GM19099 (cell line): ENCODE results near the gene ZNF423.

Source experiments
- POLR2A ChIP-seq: IDR thresholded peaks from 3 replicates; pipeline ENCODE4 v1.6.1; 2011; ENCODE audit warnings: low read depth; ENCODE audit not compliant: insufficient read length; ENCODE audit errors: extremely low read depth

Gene ZNF423

DNA sequence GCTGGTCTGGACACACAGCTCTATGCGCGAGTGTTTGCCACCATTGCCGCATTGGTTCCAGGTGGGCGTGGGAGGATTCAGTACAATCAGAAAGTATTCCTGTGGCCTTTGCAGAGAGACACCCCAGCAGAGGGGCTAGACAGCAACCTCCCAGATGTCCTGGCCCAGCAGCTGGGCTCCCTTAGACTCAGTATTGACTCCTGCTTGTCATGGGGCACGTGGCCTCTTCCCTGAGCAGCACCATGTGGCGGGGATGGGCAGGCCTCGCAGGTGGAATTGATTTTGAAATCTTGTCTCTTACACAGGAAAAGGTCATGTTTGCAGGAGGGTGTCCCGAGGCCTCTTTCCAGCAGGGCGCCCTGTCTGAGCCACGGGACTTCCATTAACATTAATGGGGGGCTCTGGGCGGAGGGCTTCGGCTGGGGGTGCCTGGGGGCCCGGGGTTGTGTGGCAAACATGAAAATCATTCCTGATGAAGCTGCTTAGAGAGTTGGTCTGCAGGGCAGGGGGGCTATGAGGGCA lies 385.9 kb downstream of the ZNF423 start:
- no peak for TF ChIP-seq POLR2A

DNA sequence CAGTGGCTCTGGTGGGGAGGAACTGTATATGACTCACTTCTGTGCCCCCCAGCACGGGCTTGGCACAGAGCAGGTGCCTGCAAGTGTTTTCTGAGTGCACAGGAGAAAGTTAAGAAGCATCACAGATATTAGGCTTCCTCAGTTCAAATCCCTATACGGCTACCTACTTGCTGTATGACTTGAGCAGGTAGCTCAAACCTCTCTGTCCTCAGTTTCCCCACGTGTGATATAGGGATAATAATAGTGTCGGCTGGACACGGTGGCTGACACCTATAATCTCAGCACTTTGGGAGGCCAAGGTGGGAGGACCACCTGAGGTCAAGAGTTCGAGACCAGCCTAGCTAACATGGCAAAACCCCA lies 386.6 kb downstream of the ZNF423 start:
- no peak for TF ChIP-seq POLR2A

DNA sequence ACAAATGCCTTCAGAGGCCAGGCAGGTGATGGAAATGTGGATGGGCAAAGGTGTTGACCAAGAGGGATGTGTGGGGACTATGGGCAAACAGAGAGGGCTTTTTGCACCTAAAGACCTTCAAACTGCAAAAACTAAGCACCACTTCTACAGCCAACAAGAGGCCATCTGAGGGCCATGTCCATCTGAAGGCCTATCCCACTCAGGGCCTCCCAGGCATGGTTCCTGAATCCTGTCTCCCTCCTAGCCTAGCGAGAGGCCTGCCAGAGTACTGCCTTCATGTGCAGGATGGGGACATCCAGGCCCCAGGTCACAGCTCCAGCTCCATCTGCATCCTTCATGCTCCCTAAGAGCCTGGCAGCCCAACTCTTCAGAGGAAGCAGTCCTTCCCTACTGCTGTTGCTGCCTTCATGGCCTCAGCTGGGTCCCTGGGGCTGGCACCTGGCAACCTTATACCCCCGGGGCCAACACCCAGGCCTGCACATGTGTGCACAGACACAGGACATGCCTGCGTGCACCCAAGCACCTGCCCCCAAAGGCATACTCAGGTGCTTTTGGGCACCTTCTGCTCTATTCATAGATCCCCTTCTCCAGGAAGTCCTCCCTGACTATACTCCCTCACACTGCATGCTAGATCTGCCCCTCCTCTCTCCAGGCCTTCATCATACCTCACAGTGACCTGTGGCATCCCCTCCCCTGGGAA lies 387.2 kb downstream of the ZNF423 start:
- TF ChIP-seq POLR2A, result no peak

DNA sequence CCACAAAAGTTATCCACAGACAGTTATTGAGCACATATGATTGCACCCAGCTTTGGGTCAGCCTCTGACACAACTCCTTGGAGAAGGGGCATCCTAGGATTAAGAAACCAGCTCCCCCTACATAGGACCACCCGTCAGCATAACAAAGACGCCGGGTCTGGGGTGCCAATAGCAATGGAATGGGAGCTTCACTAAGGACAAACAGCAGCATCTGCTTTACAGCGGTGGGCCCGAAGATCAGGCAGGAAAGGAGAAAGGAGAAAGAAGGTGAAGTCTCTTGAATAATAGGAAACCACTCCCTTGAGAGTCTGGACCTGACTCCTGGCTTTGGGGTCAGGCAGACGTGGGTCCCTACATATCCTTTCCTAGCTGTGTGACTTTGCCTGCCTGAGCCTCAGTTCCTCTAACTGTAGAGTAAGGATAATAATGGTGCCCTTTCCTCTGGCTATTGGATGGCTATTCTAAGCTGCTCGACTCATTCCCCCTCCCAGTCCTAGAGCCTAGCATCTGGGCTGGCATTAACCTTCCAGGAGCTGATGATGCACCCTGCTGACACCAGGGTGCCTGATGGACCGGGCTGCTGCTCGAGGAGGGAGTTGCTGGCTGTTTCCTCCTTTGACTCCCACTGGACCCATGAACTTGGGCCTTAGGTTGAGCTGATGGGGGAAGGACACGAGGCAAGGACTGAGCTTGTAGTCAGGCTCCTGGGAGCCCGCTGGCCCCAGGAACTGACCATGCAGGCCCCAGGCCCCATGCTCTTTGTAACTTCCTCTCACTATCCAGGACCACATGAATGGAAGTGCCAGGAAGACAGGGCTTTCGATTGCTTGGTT lies 388.2 kb downstream of the ZNF423 start:
- no peak for TF ChIP-seq POLR2A

DNA sequence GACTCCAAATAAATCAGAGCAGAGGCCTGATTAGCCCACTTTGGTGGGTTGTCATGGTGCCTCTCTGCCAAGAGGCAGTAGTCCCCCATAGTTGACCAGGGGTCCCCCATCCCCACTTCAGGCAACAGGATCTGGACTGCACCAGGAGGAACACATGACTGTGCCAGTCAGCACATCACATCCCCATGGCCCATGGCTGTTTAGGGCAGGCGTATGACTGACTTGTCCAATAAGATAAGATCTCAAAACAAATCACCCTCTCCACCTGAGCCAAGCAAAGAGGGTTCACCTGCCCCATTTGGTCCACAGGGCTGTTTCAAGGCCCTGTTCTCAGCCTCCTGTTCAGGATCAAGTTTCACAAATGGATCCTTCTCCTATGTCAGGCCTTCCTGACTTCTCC lies 389.0 kb downstream of the ZNF423 start:
- TF ChIP-seq POLR2A, result no peak

DNA sequence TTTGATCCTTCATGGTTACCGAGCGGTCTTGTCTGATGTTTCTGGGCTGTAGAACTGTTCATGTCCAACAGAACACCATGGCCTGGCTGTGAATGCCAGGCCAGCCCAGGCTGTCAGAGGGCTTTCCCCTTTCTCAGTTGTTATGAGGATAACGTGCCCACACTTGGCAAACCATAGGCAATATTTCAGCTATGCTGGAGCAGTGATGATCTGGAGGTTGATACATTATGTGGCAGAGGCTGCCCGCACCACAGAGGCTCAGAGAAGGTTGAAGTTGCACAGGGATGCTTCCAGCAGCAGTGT lies 389.4 kb downstream of the ZNF423 start:
- no peak for TF ChIP-seq POLR2A

DNA sequence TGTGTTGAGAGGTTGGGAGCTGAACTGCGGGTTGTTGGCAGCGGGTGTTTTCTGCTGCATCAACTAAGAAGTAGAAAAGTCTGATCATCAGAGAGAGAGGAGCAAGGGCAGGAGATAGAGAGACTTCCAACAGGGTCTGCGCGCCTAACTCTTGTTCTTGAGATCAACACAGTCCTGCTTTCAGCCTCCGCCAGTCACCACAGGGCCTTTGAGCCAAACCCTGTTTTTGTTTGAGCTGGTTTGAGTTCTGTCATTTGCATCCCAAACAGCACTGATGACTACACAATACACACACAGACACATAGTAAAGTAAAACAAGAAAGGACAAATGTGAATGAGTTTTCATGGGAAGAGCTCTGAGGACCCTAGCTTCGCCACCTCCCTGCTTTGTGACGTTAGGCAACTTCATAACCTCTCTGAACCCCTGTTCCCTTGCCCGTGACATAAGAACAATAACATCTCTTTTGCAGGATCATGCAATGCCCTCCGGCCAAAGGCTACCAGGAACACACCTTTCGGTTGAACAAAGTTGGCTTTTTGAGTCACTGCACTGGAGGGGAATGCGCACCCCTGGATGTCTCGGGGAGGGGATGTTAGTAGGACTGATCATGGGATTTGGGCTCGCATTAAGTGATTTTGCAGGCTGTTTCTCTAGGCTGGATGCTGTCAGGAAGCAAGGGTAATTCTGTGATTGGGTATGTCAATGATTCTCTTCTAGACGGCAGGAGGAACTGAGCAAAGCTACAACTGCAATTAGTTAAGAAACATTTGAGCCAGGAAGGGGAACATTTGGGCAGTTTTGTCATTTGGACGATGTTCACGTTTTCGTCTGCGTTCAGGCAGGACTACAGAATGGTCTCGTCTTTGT lies 390.0 kb downstream of the ZNF423 start:
- TF ChIP-seq POLR2A, result no peak

DNA sequence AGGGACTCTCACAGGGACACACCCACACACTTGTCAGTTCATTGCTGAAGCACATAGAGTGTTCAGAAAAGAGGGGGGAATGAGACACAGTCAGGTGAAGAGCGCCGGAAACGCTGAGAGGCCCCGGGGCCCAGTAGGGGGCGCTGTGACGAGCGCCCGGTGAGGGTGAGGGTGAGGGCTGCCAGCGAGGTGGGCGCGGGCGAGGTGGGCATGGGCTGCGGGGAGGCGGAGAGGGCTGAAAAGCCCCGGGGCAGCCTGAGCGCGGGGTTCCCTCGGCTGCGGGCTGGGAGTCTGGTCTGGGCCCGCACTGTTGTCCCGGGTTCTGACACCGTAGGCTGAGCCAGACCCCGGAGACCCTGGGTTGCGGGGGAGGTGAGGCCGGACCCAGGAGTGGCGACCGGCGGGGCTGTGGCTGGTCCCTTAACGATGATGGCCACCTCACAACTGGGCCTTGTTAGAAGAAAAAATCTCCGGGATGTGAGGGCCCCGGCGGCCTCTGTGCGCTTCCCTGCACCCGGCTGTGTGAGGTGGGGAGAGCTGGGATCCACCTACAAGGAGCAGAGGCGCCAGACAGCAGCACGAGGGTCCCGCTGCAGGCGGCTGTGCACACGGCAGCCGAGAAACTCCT lies 390.9 kb downstream of the ZNF423 start:
- TF ChIP-seq POLR2A, result no peak

DNA sequence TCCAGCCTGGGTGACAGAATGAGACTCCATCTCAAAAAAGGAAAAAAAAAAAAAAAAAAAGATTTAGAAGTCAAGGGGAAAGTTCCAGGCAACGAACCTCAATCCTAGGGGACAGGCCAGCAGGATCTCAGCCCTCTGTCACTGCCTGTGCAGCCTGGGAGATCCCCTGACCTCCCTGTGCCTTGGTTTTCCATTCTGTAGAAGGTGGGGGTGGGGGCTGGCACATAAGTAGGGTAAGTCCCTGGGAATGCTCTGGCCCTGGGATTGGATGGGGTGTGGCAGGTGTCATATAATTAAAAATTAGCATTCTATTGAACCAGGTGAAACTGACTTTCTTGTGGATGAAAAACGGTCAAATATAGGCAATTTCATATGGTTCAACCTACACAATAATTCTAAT lies 391.8 kb downstream of the ZNF423 start:
- no peak for TF ChIP-seq POLR2A

DNA sequence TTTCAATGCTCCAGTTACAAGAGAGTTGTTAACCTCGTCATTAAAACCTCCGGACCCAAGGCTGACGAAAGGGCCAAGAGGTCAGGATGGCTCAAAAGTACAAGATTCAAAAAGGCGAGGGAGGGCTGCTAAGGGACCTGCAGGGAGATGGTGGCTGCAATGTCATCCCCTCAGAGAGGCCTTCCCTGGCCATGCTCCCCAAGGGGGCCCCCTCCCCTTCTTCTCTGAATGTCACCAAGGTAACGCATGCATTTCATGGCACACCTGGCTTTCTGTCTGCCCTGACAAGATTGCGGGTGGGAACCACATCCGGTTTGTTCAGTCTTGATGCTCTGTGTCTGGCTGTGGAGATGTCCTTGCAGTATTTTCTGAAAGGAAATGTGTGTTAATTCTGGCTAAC lies 392.4 kb downstream of the ZNF423 start:
- TF ChIP-seq POLR2A, result no peak

DNA sequence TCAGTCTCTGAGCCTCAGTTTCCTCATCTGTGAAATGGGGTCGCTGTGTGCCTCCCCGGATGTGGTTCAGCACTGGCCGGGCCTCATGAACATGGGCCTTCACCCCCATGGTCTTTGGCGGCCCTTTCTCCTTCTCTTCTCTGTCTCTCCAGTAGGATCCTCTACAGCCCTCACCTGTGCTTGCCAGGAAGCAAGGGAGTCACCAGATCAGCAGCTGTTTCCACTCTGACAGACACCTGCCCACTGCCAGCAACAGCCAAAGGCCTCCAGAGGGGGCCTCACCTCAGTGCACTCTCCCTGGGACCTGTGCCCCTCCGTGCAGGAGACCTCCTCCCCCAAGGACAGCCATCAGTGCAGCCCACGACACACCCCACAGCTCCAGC lies 392.9 kb downstream of the ZNF423 start:
- TF ChIP-seq POLR2A, result no peak

DNA sequence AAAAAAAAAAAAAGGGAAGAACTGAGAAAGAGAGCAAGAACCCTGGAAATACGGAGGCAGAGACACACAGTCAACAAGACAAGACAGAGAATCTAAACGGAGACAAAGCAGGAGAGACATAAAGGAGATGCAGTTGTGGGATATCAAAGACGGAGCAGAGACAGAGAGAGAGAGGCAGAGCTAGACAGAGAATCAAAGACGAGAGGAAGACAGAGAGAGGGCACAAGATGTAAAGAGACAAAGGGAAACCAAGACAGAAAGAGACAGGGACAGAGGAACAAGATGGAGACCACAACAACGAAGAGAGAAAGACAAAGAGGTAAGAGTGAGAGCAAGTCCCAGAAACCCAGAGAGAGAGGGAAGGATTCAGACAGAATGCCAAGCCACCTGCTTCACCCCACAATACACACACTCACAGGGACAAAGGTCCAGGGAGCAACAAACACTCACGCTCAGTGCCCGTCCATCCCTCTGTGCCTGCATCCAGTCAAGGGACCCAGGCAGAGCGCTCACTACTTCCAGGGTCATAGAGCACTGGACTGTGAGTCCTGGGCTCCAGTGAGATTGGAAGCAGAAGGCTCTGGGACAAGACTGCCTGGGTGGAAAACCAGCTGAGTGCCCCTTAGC lies 393.4 kb downstream of the ZNF423 start:
- no peak for TF ChIP-seq POLR2A

DNA sequence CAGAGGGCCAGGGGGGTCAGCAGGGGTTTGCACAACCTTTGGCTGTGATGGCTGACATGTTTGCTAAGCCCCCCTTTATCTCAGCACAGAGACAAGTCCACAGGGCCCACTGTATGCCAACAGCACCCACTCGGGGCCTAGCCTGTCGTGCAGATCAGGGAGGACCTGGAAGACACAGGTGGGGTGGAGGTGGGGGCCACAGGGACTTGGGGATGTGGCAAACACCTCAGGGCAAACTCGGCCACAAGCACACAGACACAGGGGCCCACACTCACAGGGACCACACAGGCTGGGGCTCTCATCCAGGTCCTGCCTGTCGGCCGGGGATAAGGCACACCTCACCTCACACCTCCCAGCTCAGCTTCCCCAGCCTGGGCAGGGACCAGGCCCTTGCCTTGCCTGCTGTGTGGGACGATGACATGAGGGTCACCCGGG lies 394.4 kb downstream of the ZNF423 start:
- no peak for TF ChIP-seq POLR2A

DNA sequence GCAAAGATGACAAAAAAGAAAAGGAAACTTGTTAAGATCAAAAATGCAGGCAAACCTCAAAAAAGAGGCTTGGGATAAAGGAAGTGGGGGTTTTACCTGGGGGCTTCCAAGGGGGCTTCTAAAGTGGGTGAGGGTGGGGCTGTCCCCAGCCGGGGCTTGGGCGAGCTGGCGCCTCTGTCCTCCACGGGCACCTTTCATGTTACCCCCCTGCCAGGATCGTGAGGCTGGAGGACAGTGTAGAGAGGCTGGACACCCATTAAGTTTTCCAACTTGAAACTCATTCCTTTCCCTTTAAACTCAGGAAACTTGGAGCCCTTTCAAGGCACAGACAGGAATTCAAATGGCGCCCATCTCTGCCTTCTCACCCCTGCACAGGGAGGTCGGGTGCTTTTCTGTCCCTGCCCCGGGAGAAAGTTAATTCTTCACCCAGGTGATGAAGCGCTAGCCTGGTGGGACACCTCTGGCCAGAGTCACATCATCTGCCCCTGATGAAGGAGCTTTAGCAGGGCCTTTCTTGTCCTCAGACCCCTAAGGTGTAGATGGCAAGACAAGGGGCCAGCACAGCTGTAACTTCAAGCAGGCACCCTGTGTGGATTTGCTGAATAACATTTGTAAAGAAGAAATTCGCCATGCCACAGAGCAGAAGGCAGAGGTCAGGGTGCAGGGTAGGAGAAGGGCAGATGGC lies 395.0 kb downstream of the ZNF423 start:
- TF ChIP-seq POLR2A, result no peak

DNA sequence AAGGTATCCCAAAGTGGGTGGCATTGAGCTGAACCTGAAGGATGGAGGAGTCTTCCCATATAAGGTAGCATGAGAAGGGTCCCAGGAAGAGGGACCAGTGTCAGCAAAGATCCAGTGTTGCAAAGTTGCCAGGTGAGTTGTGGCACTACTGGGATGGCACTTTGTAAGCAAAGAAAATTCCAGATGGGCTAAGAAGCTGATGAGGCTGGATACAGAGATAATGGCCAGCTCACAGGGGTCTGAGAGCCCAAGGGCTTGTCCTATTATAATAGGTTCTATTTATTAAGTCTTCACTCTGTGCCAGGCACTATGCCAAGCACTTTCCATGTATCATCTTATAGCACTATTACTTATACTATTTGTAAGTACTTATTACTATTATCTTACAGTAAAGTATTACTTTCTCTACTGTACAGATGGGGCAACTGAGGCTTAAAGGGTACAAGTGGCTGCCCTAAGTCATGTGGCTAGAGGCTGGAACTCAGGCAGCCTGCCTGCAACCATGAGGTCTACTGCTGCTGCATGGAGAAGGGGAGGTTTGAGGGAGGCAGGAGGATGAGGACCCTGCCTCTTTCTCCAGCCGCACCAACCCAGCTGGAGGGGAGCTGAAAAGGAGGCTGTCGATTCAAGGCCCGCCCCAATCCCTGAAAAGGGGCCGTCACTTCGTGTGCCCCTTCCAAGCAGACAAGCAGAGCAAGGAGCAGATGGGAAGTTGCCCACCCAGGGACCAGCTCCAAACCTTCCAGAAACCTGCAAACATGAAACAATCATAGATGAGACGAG lies 395.8 kb downstream of the ZNF423 start:
- TF ChIP-seq POLR2A, result no peak
